Neural progenitor cell (in vitro differentiated cells): ENCODE results near the gene EVL.
A peak's percentile ranks its signal among the peaks of the same experiment; 100 is the strongest.

ENCODE experiments used
- CTCF ChIP-seq: fragments of 200-600 bp; sonication (generic); IDR thresholded peaks from 2 replicates; pipeline ENCODE4 v1.5.1; 2017; ENCODE audit warnings: antibody characterized with exemption, mild to moderate bottlenecking
- EZH2 ChIP-seq: fragments of 200-600 bp; sonication (generic); IDR thresholded peaks from 2 replicates; pipeline ENCODE4 v1.6.1; 2017; ENCODE audit warnings: antibody characterized with exemption, mild to moderate bottlenecking, moderate library complexity

GRCh38 chr14:100056964-100057795 is 8.0 kb upstream of the EVL start:
- no peak for TF ChIP-seq EZH2
- peak; percentile 28 for TF ChIP-seq CTCF
